ENCODE results near the gene SHISA5.
"Not testable (repeated sequence)": the region's sequence is repeated elsewhere in the genome, so short reads cannot be mapped to it uniquely, and the experiment has no call there.

SHISA5 gene

DNA sequence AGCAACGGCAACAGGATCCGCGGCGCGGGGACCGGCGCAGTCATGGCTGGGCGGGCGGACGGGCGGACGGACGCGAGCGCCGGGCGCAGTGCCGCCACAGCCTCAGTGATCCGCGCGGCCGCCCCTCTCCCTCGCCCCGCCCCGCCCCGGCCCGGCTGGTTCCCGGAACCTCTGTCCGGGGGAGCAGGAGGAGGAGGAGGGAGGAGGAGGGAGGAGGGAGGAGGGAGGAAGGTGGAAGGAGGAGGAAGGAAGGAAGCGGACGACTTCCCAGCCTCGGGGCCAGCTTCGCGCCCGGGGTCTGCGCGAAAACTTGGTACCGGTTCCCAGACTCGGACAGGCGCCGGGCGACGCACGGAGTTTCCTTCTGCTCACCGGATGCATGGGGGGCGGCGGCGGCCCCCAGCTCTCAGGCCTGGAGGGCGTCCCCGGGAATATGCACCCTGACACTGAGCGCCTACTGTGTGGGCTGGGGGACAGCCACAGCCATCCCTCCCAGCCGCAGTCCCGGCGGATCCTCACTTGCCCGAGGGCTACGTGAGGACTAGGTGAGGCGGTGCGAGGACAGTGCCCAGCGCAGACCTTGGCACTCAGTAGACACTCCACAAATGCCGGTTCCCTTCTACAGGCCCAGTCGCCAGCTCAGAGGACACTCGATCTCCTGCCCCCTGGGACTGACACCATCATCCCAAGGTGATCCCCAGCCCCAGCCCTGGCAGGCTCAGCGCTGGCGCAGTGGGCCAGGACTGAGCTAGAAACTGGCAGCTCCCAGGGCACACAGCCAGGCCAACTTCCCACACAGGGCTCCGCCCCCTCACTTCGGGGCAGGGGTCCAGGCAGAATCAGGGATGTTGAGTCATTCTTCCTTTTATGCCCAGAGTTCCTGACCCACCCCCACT is at the start of gene SHISA5:
Gene SHISA5 (minus strand): TSS at position 124 of the 896 bp plus-strand sequence. CDS start 80 bp downstream, at position 44.
- peak; percentile 57 for DNase-seq (ENCODE audit: low read depth)

GRCh38 chr3:48553361-48553760 is 49.4 kb upstream of the SHISA5 start:
- DNase-seq (ENCODE audit: low read depth): no peak

DNA sequence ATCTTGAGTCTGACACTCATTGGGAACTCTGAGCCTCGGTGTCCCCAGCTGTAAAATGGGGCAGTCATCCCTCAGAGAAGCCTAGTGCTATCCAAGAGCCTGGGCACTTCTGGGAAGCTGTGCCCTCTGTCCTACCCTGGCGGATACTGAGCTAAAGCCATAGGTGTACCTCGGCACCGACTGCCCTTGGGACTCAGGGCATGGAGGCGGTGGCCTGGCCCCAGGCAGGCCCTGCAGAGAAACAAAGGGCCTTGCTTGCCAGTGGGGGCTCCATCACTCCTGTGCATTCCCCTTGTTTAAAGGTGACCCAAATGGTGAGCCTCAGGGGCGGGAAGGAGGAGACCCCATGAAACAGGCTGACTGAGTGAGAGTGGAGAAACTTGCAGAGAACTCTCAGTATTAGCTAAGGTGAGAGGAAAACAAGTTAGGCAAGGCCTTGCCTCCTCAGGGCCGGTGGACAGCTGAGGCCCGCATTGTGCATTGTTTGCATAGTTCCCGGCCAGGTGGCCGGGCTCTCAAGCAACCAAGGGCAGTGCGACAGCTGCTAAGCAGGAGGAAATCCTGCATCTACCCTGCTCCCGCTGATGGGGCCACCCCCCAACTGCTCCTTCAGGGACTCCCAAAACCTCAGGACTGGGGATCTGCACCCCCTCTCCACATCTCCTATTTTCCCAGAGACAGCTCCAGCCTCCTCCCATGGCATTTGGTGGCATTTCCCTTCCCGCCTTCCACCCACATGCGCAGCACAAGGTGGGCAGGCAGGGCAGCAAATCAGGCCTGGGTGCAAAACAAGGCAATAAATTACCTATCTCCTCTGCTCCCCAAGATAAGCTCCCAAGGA is 48.4 kb upstream of the SHISA5 start:
- DNase-seq (ENCODE audit: low read depth): no peak

DNA sequence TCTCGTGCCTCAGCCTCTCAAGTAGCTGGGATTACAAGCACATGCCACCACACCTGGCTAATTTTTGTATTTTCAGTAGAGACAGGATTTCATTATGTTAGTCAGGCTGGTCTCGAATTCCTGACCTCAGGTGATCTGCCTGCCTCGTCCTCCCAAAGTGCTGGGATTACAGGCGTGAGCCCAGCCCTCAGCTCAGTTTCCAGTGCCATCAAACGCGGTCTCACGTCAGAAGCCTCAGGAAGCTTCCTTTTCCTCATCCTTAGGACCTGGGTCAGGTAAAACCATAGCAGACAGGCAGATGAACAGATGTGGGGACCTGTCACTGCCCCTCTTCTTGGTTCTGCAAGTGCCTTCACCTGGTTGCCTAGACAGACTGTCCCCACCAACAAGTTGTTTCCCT is 47.7 kb upstream of the SHISA5 start:
- DNase-seq (ENCODE audit: low read depth): not testable (repeated sequence)

GRCh38 chr3:48548729-48549705 is 45.0 kb upstream of the SHISA5 start:
- DNase-seq (ENCODE audit: low read depth): peak; percentile 68

- no peak for DNase-seq (ENCODE audit: low read depth)
These were observed 44.2 kb upstream of the SHISA5 start for GRCh38 chr3:48548126-48548525.

- DNase-seq (ENCODE audit: low read depth): no peak
These were observed 42.3 kb upstream of the SHISA5 start for GRCh38 chr3:48546203-48546829.

DNA sequence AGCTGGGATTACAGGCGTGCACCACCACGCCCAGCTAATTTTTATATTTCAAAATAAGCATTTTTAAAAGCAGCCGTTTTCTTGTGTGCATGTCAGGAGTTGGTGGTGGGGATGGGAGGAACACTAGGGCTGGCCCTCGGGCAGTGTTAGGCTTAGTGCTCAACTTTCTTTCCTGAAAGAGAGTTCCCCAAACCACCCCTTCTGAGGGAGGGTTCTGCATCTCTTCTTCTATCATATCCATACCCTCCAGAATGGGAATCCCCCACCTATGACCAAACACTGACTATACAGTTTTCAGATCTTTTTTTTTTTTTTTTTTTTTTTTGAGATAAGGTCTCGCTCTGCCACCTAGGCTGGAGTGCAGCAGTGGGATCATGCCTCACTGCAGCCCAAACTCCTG is 40.2 kb upstream of the SHISA5 start:
- no peak for DNase-seq (ENCODE audit: low read depth)

DNA sequence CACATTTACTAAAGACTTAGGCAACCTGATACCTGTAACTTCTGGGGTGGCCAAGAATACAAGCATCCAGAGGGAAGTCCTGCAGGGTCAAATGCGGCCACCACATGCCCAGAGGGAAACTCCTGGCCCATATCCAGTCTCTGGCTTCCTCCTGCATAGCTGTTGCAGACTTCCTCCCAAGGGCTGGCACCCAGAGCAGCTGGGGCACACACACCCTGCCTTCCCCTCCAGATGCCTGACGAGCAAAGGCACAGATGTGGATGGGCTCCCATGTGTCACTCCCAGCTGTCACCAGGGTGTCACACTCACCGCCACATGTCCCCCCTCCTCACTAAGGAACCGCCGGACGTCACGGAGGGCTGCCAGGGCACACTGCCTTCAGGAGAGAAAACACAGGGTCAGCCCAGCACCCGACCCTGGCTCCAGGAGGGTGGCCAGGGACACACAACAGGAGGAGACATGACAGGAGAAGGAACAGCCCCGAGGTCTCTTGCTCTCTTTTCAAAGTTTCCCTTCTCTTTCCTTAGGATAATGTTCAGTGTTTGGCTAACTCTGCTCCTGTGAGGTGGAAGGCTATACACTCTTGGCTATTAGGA is 39.4 kb upstream of the SHISA5 start:
- no peak for DNase-seq (ENCODE audit: low read depth)

DNA sequence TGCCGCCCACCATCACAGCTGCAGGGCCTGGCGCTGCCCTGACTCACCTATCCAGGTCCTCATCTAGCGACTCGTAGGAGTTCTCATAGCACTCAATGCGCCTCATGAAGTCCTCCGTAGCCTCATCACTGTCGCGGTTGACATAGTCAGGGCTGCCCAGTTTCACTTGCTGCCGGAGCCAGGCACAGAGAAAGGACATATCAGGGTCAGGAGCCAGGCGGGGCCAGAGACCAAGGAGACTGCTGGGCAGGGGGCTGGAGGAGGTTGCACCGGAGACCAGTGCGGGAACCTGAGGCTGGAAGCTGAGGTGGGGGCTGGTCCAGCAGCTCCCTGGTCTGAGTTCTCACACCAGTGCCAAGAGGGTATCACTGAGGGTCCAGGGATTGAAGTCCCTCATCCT is 34.5 kb upstream of the SHISA5 start:
- DNase-seq (ENCODE audit: low read depth): no peak

- no peak for DNase-seq (ENCODE audit: low read depth)
These were observed 32.8 kb upstream of the SHISA5 start for GRCh38 chr3:48536785-48537184.

DNA sequence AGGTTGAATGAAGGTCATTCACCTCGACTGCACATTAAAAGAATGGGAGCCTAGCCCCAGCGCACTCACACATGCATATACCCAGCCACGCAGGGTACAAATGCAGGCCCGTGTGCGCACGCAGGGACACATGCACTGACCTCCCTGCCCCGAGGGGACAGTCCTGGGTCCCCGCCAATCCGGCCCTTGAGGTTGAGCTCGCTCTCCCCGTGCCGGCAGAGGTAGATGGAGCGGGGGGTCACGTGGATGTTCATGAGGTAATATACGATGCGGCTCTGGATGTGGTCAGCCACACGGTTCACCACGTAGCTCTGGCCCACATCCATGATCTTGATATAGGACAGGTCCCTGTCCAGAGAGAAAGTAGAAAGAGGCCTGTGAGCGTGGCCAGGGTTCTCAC is 32.1 kb upstream of the SHISA5 start:
- DNase-seq (ENCODE audit: low read depth): no peak

- DNase-seq (ENCODE audit: low read depth): no peak
These were observed 31.6 kb upstream of the SHISA5 start for GRCh38 chr3:48535578-48535977.

GRCh38 chr3:48532977-48533337 is 29.0 kb upstream of the SHISA5 start:
- DNase-seq (ENCODE audit: low read depth): no peak

- no peak for DNase-seq (ENCODE audit: low read depth)
These were observed 28.4 kb upstream of the SHISA5 start for GRCh38 chr3:48532271-48532976.

GRCh38 chr3:48530701-48531100 is 26.7 kb upstream of the SHISA5 start:
- not testable (repeated sequence) for DNase-seq (ENCODE audit: low read depth)

GRCh38 chr3:48528754-48529153 is 24.8 kb upstream of the SHISA5 start:
- DNase-seq (ENCODE audit: low read depth): no peak

- DNase-seq (ENCODE audit: low read depth): no peak
These were observed 24.1 kb upstream of the SHISA5 start for GRCh38 chr3:48528048-48528447.

- DNase-seq (ENCODE audit: low read depth): no peak
These were observed 21.0 kb upstream of the SHISA5 start for GRCh38 chr3:48524970-48525369.

GRCh38 chr3:48521635-48522034 is 17.7 kb upstream of the SHISA5 start:
- no peak for DNase-seq (ENCODE audit: low read depth)
